T-cell (primary cell): ENCODE results near the gene AIRE. TPM values are rescaled to one million over a fixed set of nuclear protein-coding genes. Genes with fewer than 3 reads are reported as not detected.
A peak's percentile ranks its signal among the peaks of the same experiment; 100 is the strongest.
"Not testable (repeated sequence)": the region's sequence is repeated elsewhere in the genome, so short reads cannot be mapped to it uniquely, and the experiment has no call there.

Source experiments
- ATAC-seq, 4 experiments: fragments of 200-7000 bp in 3 of 4; fragments of 150-1000 bp in 1 of 4; cut with Tn5 transposase; replicated peaks in 1 of 4; 1 replicate in 3 of 4; 2 replicates in 1 of 4; pipeline ENCODE4 v1.10.0; 2021; ENCODE audit warnings: moderate library complexity in 3 of 4, mild to moderate bottlenecking in 2 of 4, moderate number of reproducible peaks in 1 of 4
- CTCF ChIA-PET, 2 donors: fragments of 300-600 bp; sonication (Branson Sonifier 250); formaldehyde crosslinking; loops; one replicate each; lab custom pipeline; 2022; ENCODE audit warnings: antibody characterized with exemption in 2 of 2; lab: Charles Lee
- POLR2A ChIA-PET, 2 donors: fragments of 300-600 bp; sonication (Branson Sonifier 250); formaldehyde crosslinking; loops; one replicate each; lab custom pipeline; 2022; ENCODE audit warnings: antibody characterized with exemption in 2 of 2; lab: Charles Lee
- DNase-seq, 35 experiments: peaks; one replicate each; pipeline versions ENCODE4 v3.0.0 to v3.0.0-alpha.2; 2013 to 2023
- H3K27ac ChIP-seq: one replicate; pipeline ENCODE4 v1.5.1; 2013; ENCODE audit warnings: low read length
- H3K27me3 ChIP-seq, 2 experiments: replicated peaks in 1 of 2; 1 replicate in 1 of 2; 2 replicates in 1 of 2; pipeline versions ENCODE4 v1.6.1 to v1.7.0; 2013; ENCODE audit warnings: low read length in 1 of 2, mixed read lengths in 1 of 2; ENCODE audit not compliant: control insufficient read depth in 2 of 2, insufficient read depth in 2 of 2; ENCODE audit errors: extremely low read depth in 1 of 2
- H3K36me3 ChIP-seq, 2 donors: 1 replicate in 1 of 2; 2 replicates in 1 of 2; pipeline versions ENCODE4 v1.6.1 to v1.7.0; 2013; ENCODE audit warnings: low read length in 1 of 2; ENCODE audit not compliant: control insufficient read depth in 2 of 2, insufficient read depth in 1 of 2; ENCODE audit errors: extremely low read depth in 1 of 2
- H3K4me1 ChIP-seq, 2 experiments: 1 replicate in 1 of 2; 2 replicates in 1 of 2; pipeline versions ENCODE4 v1.6.1 to v1.7.0; 2013; ENCODE audit warnings: low read length in 2 of 2, mixed read lengths in 1 of 2; ENCODE audit not compliant: insufficient read depth in 2 of 2, control insufficient read depth in 1 of 2; ENCODE audit errors: extremely low read depth in 1 of 2
- H3K4me3 ChIP-seq, 2 donors: 1 replicate in 1 of 2; 2 replicates in 1 of 2; pipeline versions ENCODE4 v1.5.1 to v1.7.0; 2013; ENCODE audit warnings: mild to moderate bottlenecking in 2 of 2, low read length in 1 of 2, moderate library complexity in 1 of 2; ENCODE audit not compliant: control insufficient read depth in 1 of 2; ENCODE audit errors: extremely low read depth in 1 of 2
- H3K9me3 ChIP-seq: 2 replicates; pipeline ENCODE4 v1.7.0; 2013
- H3K27ac Mint-ChIP-seq, 2 donors: one replicate each; pipeline ENCODE4 v1.8.0; 2020 to 2021; ENCODE audit warnings: mild to moderate bottlenecking in 2 of 2, mixed read lengths in 2 of 2
- H3K27me3 Mint-ChIP-seq, 2 donors: one replicate each; pipeline ENCODE4 v1.8.0; 2021 to 2022; ENCODE audit warnings: mixed read lengths in 2 of 2
- H3K36me3 Mint-ChIP-seq: one replicate; pipeline ENCODE4 v1.8.0; 2021; ENCODE audit warnings: mixed read lengths
- H3K4me1 Mint-ChIP-seq, 3 donors: one replicate each; pipeline ENCODE4 v1.8.0; 2020 to 2022; ENCODE audit warnings: mixed read lengths in 3 of 3, mild to moderate bottlenecking in 1 of 3
- H3K4me3 Mint-ChIP-seq, 3 donors: one replicate each; pipeline ENCODE4 v1.8.0; 2020 to 2022; ENCODE audit warnings: mild to moderate bottlenecking in 3 of 3, mixed read lengths in 3 of 3, moderate library complexity in 3 of 3
- H3K9me3 Mint-ChIP-seq, 3 donors: one replicate each; pipeline ENCODE4 v1.8.0; 2020 to 2022; ENCODE audit warnings: mixed read lengths in 3 of 3
- WGBS: methylation state at CpG from one replicate; pipeline ENCODE4 v1.1.5; 2013; ENCODE audit warnings: missing lambda C conversion rate; ENCODE audit not compliant: insufficient coverage; 5-methylcytosine and 5-hydroxymethylcytosine counted together
- total RNA-seq, 35 experiments: library from RNA in 6 of 35; stranded (reverse) in 6 of 35; fragments of 120-200 nt in 1 of 35; gene quantifications; one replicate each; pipeline versions ENCODE4 v1.2.1 to v1.2.4 and lab custom pipeline; 2013 to 2026

Gene AIRE
- total RNA-seq (1 to 10 TPM in 1 of 5 donors, under 1 TPM in 3, not detected in 1; 0.10 to 1.2 (median 0.47) TPM), total RNA-seq (lab: John Stamatoyannopoulos, UW) (0 to 0.98 (median 0.15) reads per million in 29 experiments)
- 0.29 TPM for total RNA-seq (2013)

DNA sequence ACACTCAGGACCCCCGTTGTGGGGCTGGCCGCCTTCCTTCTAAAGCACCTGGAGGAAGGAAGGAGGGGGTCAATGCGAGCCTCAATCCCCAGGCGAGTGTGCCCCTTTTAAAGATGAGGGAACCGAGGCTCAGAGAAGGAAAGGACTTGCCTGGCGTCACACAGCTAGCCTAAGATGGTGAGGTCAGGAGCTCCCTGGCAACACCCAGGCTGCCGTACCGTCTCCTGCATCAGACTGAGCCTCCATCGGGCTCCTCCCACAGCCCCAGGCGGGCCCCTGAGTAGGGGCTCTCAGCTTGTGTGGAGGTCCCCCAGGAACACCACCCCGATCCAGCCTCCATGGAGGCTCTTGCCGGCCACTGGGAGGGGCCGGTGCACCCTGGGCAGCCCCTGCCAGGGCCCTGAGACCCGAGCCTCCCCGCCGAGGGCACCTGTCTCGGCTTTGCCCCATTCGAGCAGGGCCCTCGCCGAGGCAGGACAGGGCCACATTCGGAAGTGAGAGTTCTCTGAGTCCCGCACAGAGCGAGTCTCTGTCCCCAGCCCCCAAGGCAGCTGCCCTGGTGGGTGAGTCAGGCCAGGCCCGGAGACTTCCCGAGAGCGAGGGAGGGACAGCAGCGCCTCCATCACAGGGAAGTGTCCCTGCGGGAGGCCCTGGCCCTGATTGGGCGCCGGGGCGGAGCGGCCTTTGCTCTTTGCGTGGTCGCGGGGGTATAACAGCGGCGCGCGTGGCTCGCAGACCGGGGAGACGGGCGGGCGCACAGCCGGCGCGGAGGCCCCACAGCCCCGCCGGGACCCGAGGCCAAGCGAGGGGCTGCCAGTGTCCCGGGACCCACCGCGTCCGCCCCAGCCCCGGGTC lies at the start of gene AIRE:
TSS of gene AIRE (plus strand) at position 739 of the 855 bp plus-strand sequence. CDS start 131 bp downstream, outside the sequence.
- no peak within 1 kb of the TSS for H3K4me3 Mint-ChIP-seq
- CTCF ChIA-PET = no interaction called here
- Histone ChIP-seq H3K27ac (no peak within 1 kb of the TSS), H3K4me3 (no peak within 1 kb of the TSS), H3K27me3 (peaks cover 0 to 33% of the 10 kb centered on the region in 2 experiments), H3K9me3 (no peaks in the 10 kb centered on the region), H3K4me1 (peaks cover 0 to 2% of the 10 kb centered on the region in 2 experiments), H3K36me3 (no peaks in the 10 kb centered on the region)
- WGBS = 76% methylated on average over 49 of the region's 56 CpGs
- no peaks in the 10 kb centered on the region for H3K9me3 Mint-ChIP-seq
- H3K36me3 Mint-ChIP-seq = no peaks in the 10 kb centered on the region
- peaks cover under 1 to 8% (median 4%) of the 10 kb centered on the region in 3 donors for H3K4me1 Mint-ChIP-seq
- peaks cover 0 to 8% of the 10 kb centered on the region in 2 donors for H3K27me3 Mint-ChIP-seq
- no peak for ATAC-seq
- POLR2A ChIA-PET = no interaction called here
- no peak within 1 kb of the TSS for H3K27ac Mint-ChIP-seq
- no peak for DNase-seq

DNA sequence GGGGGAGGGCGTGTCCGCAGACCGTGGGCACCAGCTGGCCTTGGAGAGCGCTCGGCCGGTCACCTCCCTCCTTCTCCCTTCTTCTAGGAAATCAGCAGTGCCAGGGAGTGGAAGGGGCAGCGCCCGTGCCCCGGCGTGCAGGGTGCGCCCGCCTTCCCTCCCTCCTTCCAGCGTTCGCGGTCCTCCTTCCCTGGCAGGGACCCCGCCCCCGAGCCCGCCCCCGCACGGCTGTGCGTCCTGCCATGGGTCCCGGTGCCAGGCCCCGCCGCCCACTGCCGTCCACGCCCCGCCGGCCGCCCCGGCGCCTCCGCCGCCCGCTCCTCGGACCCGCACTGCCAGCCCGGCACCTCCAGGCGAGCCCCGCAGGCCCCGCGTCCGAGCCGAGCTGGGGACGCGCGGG lies 45.3 kb upstream of the AIRE start:
- H3K4me1 ChIP-seq, CTCF ChIA-PET: not testable (repeated sequence)

DNA sequence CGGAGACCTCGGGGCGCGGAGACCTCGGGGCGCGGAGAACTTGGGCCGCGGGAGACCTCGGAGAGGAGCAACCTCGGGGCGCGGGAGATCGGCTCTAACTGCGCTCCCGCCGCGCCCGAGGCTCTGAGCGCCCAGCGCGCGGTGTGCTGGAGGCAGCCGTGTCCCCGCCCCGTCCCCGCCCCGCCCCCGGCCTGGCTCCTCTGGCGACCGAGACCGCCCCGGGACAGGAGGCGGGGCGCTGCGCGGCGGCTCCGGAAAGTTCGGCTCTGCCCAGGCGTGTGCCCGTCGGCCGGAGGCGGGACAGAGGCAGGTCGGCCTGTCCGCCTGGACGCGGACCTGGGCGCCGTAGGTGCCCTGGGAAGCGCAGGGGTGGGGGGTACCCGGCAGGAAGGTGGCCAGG lies 44.8 kb upstream of the AIRE start, which contains the start of gene ICOSLG:
TSS of gene ICOSLG (minus strand) at position 102 of the 400 bp plus-strand sequence. CDS start 126 bp downstream, outside the sequence.
- H3K9me3 ChIP-seq, H3K9me3 Mint-ChIP-seq, POLR2A ChIA-PET, H3K27ac ChIP-seq, H3K27me3 Mint-ChIP-seq, H3K36me3 ChIP-seq, CTCF ChIA-PET, H3K36me3 Mint-ChIP-seq, H3K27me3 ChIP-seq, H3K4me3 Mint-ChIP-seq, H3K4me1 ChIP-seq, H3K27ac Mint-ChIP-seq, H3K4me3 ChIP-seq, DNase-seq, H3K4me1 Mint-ChIP-seq: not testable (repeated sequence)
- ATAC-seq = peak; percentile 58 to 68 (median 62)
- WGBS = no CpG with 5 or more reads among the region's 53 CpGs

More for the DNA sequence above, 45.3 kb upstream of the AIRE start:
- POLR2A ChIA-PET, H3K4me1 Mint-ChIP-seq, H3K27ac ChIP-seq, H3K36me3 ChIP-seq, H3K27ac Mint-ChIP-seq, H3K9me3 Mint-ChIP-seq, H3K27me3 ChIP-seq, H3K4me3 ChIP-seq, DNase-seq, H3K36me3 Mint-ChIP-seq, H3K4me3 Mint-ChIP-seq, H3K27me3 Mint-ChIP-seq, H3K9me3 ChIP-seq: not testable (repeated sequence)
- ATAC-seq = peak in 2 of 4 experiments; percentile 4 to 9
- WGBS = no CpG with 5 or more reads among the region's 46 CpGs

DNA sequence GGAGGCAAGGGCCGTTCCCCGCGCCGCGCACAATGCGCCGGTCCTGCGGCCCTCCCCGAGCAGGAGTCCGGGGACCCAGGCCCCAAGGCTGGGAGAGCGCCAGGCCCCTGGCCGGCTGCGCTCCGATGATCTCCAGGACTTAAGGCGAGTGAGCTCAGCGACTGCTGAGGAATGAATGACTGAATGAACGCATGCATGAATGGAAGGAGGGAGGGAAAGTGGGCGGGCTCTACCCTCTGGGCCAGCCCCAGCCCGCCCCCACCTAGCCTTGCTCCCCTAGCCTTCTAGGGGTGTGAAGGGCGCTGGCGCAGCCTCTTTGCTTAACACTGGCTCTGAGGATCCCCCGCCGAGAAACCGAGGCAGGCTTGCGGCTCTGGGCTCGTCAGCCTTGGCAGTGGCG lies 44.4 kb upstream of the AIRE start:
- H3K36me3 ChIP-seq, DNase-seq, H3K27ac Mint-ChIP-seq, POLR2A ChIA-PET, H3K27me3 Mint-ChIP-seq, H3K27me3 ChIP-seq, H3K4me1 ChIP-seq, H3K9me3 Mint-ChIP-seq, H3K4me3 Mint-ChIP-seq, H3K36me3 Mint-ChIP-seq, H3K27ac ChIP-seq, H3K9me3 ChIP-seq, H3K4me3 ChIP-seq, CTCF ChIA-PET, H3K4me1 Mint-ChIP-seq: not testable (repeated sequence)
- peak; percentile 48 to 61 (median 52) for ATAC-seq
- no CpG with 5 or more reads among the region's 27 CpGs for WGBS

DNA sequence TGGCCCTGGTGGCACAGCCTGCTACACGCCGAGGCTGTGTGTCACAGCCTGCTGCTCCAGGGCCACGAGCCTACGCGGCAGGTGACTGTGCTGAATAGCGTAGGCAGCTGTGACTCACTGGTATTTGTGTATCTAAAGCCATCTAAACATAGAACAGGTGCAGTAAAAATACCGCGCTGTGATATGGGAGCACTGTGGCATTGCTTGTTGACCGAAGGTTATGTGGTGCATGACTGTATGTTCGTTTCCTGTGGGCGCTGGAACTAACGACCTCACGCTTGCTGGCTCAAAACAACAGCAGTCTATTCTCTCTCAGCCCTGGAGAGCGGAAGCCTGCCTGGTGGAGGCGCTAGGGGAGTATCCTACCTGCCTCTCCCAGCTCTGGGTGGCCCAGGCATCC lies 41.7 kb upstream of the AIRE start:
- H3K36me3 ChIP-seq, DNase-seq, H3K27me3 Mint-ChIP-seq, H3K27me3 ChIP-seq, H3K4me1 ChIP-seq, H3K36me3 Mint-ChIP-seq, H3K4me1 Mint-ChIP-seq, H3K4me3 Mint-ChIP-seq, H3K4me3 ChIP-seq, POLR2A ChIA-PET, H3K9me3 Mint-ChIP-seq, H3K27ac Mint-ChIP-seq, H3K27ac ChIP-seq, H3K9me3 ChIP-seq, CTCF ChIA-PET: not testable (repeated sequence)
- peak; percentile 72 to 79 (median 73) for ATAC-seq
- WGBS = no CpG with 5 or more reads among the region's 15 CpGs

DNA sequence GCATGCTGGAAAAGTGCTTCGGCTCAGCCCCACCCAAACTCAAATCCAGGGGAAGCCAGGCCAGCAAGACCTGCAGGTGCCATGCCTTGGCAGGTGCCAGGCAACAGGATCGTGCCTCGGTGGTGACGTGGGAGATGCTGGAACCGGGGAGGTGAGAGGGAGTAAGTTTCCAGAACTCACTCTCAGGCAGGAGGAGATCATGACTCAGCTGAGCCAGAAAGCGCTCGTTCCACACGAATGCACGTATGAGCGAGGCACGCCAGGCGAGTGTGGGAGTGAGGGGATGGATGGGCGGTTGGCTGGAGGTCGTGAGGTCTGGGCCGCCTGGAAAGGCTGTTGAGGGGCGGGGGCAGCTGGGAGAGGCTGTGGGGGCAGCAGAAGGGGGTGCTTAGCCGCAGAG lies 37.8 kb upstream of the AIRE start:
- H3K9me3 Mint-ChIP-seq, H3K36me3 ChIP-seq, H3K4me3 Mint-ChIP-seq, H3K4me1 ChIP-seq, H3K27ac Mint-ChIP-seq, H3K27me3 Mint-ChIP-seq, H3K4me3 ChIP-seq, ATAC-seq, H3K4me1 Mint-ChIP-seq, CTCF ChIA-PET, H3K27ac ChIP-seq, H3K9me3 ChIP-seq, H3K27me3 ChIP-seq, H3K36me3 Mint-ChIP-seq, POLR2A ChIA-PET, DNase-seq: not testable (repeated sequence)
- no CpG with 5 or more reads among the region's 17 CpGs for WGBS
